GOT3 (cell line): ENCODE measurements around the gene CMTM4.
"Not testable (repeated sequence)": the region's sequence is repeated elsewhere in the genome, so short reads cannot be mapped to it uniquely, and the experiment has no call there.

Experiments
- DNase-seq: peaks from one replicate; lab custom pipeline; 2025; ENCODE audit warnings: mixed read lengths; lab: John Stamatoyannopoulos, UW

The CMTM4 gene

GRCh38 chr16:66673691-66674090 is 22.9 kb downstream of the CMTM4 start:
- no peak for DNase-seq

DNA sequence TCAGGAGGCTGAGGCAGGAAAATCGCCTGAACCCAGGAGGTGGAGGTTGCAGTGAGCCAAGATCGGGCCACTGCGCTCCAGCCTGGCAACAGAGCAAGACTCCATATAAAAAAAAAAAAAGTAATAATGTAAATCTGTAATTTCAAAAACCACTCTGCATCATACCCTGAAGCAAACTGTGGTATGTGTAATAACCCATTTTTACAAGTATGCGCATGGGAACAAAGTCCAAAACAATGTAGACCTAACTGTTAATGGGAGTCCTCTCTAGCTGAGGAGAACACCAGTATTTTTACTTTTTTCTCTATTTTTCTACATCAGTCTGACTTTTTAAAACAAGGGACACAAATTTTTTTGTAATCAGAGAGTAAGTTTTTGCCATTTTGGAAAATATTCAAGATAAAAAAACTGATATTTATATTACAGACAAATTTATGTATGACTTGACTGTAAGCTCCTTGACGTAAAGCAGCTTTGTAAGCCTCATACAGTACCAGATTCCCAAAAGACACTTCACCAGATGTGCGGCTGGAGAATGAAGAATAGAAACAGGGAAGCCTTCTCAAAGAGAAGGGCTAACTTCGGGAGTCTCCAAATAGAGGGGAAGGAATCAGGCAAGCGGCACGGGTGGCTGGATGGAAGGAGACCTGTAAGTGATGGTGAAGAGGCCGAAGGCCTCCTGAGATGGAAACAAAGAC is 25.7 kb downstream of the CMTM4 start:
- DNase-seq: no peak

GRCh38 chr16:66668777-66669444 is 27.6 kb downstream of the CMTM4 start:
- no peak for DNase-seq

GRCh38 chr16:66667944-66668343 is 28.6 kb downstream of the CMTM4 start:
- DNase-seq: no peak

DNA sequence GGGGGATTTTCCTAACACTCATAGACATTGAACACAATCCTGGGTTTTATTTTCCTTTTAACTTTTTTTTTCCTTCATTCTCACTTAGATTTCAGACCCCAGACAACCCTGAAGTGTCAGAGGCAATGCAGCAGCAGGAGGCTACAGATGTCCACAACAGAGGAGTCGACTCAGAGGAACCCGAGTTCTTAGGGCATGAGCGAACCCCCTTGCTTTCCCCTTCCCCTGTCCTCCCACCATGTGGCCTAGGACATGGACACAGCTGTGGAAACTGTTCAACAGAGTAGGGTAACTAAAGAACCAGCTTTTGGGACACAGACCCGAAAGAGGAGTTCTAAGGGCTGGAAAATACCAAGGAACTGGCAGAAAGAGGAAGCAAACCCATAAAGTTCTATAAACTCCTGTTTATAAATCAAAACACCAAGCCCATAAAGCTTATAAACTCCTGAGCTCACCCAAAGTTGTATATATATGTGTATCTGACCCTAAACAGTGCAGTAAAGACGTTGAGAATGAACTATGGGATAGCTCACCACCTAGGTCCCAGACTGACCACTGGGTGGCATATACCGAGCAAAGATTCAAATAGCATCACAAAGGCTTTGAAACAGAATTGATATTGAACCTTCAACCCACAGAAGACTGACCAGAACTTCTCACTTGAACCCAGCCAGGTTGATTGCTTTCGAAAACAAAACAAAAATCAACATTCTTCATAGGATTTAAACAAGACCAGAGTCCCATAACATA is 33.9 kb downstream of the CMTM4 start:
- DNase-seq: no peak

GRCh38 chr16:66661671-66662346 is 34.7 kb downstream of the CMTM4 start:
- DNase-seq: not testable (repeated sequence)

- no peak for DNase-seq
Observed at GRCh38 chr16:66661210-66661560, 35.4 kb downstream of the CMTM4 start.

GRCh38 chr16:66660422-66661209 is 35.9 kb downstream of the CMTM4 start:
- no peak for DNase-seq

DNA sequence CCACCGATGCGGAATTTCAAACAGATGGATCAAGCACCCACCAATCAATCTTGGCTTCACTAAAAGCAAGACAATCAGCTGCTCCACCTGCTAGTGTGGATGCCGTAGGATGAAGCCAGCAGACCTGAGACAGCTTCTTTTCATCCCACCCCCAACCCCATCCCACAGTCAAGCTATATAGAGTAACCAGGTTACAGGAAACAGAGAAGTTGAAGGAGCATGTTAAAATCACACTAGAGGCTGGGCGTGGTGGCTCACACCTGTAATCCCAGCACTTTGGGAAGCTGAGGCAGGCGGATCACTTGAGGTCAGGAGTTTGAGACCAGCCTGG is 37.7 kb downstream of the CMTM4 start:
- DNase-seq: no peak

DNA sequence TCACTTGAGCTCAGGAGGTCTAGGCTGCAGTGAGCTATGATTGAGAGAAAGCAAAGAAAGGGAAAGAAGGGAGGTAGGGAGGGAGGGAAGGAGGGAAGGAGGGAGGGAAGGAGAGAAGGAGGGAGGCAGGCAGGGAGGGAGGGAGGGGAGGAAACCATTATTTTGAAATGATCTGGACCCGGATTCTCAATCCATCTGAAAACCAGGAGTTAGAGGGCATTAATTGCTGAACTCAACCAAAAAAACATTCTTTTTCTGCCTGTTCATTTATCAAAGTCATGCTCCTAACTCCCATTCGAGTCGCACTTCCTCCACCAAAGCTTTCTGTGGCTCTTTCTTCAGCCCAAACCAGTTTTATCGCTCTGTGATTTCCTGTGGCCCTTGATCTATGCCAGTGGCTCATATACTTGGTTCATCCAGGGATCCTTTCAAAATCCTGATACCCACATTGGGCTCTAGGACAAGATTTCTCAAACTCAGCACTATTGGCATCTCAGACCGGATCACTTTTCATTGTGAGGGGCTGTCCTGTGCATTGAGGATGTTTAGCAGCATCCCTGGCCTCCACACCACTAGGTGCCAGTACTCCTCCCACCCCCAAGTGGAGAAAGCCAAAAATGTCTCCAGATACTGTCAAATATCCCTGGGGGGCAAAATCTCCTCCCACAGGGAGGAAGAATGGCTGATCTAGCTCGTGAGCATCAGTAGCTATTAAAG is 38.2 kb downstream of the CMTM4 start:
- DNase-seq: no peak

DNA sequence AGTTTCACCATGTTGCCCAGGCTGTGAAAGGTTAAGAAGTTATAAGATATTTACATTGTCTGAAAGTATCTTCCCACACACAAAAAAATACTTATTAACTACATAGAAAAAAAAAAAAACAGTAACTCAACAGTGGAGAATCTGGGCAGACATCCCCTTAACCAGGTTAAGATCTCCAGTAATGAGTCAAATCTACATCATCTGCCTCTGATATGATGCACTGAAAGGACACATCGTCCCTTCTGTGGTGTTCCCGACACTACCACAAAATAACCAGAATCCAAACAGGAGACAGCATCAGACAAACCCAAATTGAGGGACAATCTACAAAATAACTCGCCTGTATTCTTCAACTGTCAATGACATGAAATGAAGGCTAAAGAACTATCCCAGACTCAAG is 40.0 kb downstream of the CMTM4 start:
- DNase-seq: no peak

GRCh38 chr16:66653581-66654350 is 42.8 kb downstream of the CMTM4 start:
- DNase-seq: no peak

GRCh38 chr16:66652661-66653360 is 43.7 kb downstream of the CMTM4 start:
- no peak for DNase-seq

DNA sequence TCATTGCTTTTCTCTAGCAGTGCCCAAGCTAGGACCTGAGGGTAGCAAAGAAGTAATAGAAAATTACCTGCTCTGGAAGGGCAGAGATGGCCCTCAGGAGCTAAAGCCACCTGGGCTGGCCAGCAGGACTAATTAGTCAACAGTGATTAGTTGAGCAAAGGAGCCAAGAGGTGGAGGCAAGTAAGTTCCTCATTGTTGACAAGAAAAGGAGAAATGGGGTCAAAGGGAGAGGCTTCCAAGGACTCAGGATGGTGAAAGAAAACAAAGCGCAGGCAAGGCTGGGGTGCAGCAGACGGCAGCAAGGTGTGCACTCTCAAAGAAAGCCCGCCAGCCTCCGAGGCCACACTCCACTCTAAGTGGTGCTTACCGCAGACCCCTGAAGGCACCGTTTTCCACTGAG is 44.6 kb downstream of the CMTM4 start:
- no peak for DNase-seq

GRCh38 chr16:66651474-66651765 is 45.1 kb downstream of the CMTM4 start:
- no peak for DNase-seq

DNA sequence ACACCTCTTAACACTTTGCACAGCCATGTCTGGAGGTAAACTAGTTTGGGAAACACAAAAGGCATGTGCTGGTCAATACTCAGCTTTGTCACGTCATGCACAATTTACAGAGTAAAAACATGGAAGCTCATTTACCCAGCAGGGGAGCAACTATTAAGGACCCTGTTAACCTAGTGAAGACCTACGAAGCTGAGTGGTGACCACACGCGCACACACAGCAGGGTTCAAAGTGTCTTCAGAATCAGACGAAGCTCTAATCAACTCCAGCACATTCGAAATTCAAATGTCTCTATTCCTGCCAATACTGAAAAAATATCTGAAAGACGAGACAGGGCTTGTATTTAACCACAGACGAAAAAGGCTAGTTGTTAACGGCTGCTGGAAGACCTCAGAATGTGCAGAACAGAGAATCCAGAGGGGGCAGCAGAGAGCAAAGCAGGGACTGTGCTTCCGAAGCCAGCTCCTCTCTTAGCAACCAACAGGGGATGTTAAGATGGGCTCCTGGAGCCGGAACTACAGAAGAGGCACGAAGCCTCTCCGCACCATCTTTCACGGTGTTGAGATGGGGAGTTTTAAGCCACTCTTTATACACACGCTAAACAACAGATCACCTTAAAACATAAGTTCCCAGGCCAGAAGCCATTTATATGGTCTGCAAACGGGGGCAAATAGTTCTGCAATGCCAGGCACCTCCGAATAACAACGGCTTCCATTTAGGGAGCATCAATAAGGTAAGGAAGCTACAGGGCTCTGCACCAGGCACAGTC is 45.7 kb downstream of the CMTM4 start:
- DNase-seq: peak; percentile 47

DNA sequence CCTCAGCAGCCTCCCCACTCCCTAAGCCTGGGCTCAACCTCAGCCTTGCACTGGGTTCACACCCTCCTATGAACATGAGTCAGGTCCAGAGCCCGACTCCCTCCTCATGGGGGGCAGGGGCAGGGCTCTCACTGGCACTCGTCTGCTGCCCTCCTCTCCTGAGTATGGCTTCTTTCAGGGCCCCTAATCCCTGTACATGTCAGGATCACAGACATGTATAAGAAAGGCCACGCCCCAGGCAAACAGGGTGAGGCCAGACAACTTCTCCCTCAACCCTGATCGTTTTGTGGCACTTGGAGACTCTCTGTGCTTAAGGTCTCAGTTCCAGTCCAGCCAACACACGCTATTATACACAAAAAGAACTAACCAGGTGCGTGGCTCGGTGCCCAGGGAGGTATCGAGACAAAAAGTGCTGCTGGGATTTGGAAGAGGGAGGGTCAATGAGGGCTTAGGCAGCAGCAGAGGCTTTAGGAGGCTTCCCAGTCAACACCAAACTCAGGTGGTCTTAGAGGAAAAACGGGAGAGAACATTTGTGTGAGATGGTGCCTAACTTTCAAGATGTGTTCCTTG is 46.8 kb downstream of the CMTM4 start:
- DNase-seq: no peak

- no peak for DNase-seq
Observed at GRCh38 chr16:66649167-66649566, 47.4 kb downstream of the CMTM4 start.

DNA sequence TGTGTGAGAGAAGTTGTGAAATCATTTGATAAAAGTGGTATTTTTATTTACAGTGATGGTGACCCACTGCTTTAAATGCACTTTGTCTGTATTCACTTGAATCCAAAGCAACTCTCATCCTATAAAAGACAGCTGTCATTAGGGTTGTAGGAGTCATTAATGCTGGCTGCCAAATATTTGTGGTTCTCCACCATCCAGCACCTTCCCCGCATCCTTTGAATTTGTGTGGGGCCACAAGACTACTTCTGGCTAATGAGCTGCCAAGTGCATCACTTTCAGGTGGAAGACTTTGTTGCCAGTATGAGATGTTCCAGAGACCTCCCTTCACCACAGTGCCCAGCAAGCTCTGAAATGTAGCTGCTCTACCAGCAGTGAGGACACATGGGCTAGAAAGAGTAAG is 48.7 kb downstream of the CMTM4 start:
- DNase-seq: no peak
